22Rv1 (cell line): Measurements from ENCODE around the gene FBXO10.

Experiments
- H3K27ac ChIP-seq: fragments of 450-650 bp; 2 replicates; pipeline ENCODE4 v1.5.1; 2017
- ZFX ChIP-seq: fragments of 450-650 bp; IDR thresholded peaks from 2 replicates; pipeline ENCODE4 v1.6.1; 2017; ENCODE audit warnings: antibody characterized with exemption, borderline replicate concordance
- TF ChIP-seq, protein P1 (sequence below): fragments of 450-650 bp; IDR thresholded peaks from 2 replicates; pipeline ENCODE4 v1.5.1; 2017; ENCODE audit warnings: mild to moderate bottlenecking

FBXO10 gene

GRCh38 chr9:37559855-37560592 is 16.2 kb downstream of the FBXO10 start:
- TF ChIP-seq, protein P1, sequence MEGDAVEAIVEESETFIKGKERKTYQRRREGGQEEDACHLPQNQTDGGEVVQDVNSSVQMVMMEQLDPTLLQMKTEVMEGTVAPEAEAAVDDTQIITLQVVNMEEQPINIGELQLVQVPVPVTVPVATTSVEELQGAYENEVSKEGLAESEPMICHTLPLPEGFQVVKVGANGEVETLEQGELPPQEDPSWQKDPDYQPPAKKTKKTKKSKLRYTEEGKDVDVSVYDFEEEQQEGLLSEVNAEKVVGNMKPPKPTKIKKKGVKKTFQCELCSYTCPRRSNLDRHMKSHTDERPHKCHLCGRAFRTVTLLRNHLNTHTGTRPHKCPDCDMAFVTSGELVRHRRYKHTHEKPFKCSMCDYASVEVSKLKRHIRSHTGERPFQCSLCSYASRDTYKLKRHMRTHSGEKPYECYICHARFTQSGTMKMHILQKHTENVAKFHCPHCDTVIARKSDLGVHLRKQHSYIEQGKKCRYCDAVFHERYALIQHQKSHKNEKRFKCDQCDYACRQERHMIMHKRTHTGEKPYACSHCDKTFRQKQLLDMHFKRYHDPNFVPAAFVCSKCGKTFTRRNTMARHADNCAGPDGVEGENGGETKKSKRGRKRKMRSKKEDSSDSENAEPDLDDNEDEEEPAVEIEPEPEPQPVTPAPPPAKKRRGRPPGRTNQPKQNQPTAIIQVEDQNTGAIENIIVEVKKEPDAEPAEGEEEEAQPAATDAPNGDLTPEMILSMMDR, result no peak
- H3K27ac ChIP-seq, result no peak overlapping the region

GRCh38 chr9:37559125-37559524 is 17.1 kb downstream of the FBXO10 start:
- H3K27ac ChIP-seq, result no peak overlapping the region
- TF ChIP-seq ZFX, result no peak
- TF ChIP-seq, protein P1, result no peak

DNA sequence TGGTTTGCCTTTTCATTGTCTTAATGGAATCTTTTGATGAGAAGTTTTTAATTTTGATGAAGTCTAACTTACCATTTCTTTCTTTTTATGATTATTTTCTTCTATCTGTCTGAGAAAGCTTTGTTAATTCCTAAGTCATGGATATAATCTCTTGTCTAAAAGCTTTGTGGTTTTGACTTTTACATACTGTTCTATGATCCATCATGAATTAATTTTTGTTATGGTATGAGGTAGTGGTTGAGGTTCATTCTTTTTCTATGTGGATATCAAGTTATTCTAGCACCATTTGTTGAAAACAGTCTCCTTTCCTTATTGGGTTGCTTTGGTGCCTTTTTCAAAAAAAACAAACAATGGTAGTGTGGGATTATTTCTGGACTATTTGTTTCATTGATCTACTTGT is 20.4 kb downstream of the FBXO10 start:
- H3K27ac ChIP-seq, result no peak overlapping the region
- TF ChIP-seq, protein P1, result no peak
- TF ChIP-seq ZFX, result no peak

DNA sequence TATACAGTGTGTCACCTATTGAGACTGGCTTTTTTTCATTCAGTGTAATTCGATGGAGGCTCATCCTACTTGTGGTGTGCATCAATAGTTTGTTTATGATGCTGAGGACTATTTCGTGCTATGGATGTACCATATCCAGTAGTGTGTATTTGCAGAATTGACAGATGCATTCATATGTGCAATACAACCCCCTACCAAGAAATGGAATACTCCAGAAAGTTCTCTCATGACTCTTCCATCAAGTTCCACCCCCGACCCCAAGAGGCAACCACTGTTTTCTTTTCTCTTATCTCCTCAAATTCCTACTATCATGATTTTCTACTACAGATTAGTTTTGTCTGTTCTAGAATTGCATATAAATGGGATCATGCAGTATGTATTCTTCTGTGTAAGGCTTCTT is 21.9 kb downstream of the FBXO10 start:
- no peak overlapping the region for H3K27ac ChIP-seq
- TF ChIP-seq ZFX, result no peak
- TF ChIP-seq, protein P1, result no peak

GRCh38 chr9:37551888-37552287 is 24.3 kb downstream of the FBXO10 start:
- no peak overlapping the region for H3K27ac ChIP-seq

GRCh38 chr9:37551468-37551867 is 24.7 kb downstream of the FBXO10 start:
- TF ChIP-seq, protein P1, result no peak
- TF ChIP-seq ZFX, result no peak
- H3K27ac ChIP-seq, result no peak overlapping the region

More at GRCh38 chr9:37551888-37552287, 24.3 kb downstream of the FBXO10 start:
- no peak for TF ChIP-seq ZFX
- TF ChIP-seq, protein P1, result no peak

DNA sequence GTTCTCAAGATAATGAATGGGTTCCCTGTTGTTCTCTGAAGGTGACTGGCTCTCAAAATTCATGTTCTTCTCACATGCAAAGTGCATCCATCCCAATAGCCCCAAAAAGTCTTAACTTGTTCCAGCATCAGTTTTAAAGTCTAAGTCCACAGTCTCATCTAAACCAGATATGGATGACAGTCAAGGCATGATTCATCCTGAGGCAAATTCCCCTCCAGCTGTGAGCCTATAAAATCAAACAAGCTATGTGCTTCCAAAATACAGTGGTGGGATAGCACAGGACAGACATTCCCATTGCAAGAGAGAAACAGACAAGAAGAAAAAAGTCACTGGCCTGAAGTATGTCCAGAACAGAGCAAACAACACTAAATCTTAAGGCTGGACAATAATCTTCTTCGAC is 25.4 kb downstream of the FBXO10 start:
- TF ChIP-seq ZFX, result no peak
- TF ChIP-seq, protein P1, result no peak
- no peak overlapping the region for H3K27ac ChIP-seq
